ENCODE measurements around the gene FGG.

Gene FGG

DNA sequence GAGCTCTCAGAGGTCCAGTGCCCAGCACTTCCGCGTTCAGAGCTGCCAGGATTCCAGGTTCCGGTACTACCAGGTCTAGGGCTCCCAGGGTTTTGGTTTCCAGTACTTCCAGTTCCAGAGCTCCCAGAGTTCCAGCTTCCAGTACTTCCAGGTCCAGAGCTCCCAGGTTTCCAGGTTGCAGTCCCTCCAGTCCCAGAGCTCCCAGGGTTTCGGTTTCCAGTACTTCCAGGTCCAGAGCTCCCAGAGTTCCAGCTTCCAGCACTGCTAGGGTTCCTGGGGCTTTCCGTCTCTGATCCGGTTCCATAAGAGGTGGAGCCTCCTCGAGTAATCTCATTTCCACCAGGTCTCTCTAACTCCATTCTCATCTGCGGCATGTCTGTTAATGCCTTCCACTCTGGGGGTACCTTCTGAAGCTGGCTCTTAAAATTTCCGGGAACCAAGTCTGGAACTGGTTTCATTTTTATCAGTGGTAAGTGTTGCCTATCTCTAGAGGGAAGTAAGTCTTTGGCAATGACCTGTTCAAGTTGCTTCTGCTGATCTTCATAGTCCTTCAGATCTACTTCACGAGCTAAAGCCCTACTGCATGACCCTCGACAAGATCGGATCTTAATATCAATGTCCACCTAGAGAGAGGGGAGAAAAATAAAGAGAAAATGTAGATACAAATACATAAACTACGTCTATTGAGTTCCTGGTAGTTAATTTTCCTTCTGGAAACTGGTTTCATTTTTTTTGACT lies 26.0 kb downstream of the FGG start:
- DNase-seq (ENCODE audit: low spot score), result no peak

DNA sequence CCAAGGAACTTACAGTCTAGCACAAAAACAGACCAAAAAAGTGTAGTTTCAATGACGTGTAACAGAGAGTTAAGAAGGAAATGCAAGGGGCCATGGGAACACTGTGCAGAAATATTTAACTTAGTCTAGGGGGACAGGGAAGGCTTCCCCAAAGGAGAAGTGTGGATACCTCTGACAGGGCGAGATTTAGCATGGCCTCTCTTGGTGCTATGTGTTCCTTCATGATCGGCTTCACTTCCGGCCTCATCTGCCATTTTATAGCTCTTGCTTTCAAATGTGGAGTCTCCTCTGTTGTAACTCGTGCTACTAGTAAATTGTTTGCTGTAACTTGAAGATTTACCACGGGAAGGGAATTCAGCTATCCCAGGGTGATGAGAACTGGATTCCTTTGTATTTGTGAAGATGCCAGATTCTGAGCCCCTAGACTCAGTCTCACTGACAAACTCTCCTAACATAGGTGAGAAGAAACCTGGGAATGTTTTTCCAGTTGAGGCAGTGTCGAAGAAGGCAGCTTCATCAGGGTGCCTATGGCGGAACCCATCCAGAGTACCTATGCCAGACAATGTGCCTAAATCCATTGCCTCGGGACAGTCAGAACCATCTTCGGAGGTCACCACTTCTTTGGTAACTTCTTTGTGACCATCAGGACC lies 27.0 kb downstream of the FGG start:
- DNase-seq (ENCODE audit: low spot score), result no peak

DNA sequence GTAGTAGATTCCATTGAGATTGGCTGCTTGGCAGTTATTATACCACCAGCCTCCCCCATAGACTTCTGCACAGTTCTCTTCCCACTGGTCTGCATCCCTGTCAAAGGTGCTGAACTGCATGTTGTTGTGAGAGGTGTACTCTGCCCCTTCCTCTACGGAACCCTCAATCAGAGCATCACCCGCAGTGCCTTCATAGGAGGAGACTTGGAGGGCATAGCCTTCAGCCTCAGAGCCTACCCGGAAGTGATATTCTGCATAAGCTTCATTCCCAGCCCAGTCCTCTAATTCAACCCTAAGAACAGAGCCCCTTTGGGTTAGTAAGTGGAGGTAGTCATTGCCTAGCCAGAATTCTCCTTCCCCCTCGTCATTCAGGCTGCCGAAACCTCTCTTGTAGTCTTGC lies 28.2 kb downstream of the FGG start:
- DNase-seq (ENCODE audit: low spot score), result no peak

DNA sequence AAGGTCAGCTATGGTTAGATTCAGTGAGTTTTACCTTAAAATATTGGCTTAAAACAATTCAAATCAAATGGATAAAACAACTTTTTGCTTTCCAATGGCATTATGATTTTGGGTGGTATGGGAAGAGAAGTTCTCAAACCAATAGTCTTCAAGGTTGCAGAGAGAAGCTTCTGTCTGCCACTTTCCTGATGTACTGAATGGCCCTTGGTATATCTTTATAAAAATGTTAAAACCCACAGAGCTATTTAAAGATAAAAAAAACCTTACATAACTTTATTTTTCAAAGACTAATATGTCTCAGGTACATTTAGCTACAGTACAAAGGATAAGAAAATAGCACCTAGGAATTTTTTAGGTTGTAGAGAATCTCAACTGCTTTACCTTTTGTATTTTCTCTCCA lies 28.8 kb downstream of the FGG start:
- no peak for DNase-seq (ENCODE audit: low spot score)

DNA sequence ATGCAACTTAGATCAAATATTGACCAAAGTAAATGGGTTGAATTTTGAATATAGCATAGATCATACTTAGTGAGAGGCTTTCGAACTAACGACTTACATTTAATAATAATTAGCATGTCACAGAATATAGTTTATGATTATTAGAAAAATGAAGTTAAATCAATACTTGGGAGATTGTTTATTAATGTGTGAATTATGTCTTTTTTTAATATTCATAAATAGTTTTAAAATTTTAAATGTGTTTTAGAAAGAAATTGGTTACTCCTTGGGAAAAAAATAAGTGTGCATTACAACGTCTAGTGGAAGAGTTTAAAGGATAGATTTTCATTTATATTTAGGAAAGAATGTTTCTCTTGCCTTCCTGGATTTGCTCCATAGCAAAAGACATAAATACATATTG lies 29.2 kb downstream of the FGG start:
- no peak for DNase-seq (ENCODE audit: low spot score)

DNA sequence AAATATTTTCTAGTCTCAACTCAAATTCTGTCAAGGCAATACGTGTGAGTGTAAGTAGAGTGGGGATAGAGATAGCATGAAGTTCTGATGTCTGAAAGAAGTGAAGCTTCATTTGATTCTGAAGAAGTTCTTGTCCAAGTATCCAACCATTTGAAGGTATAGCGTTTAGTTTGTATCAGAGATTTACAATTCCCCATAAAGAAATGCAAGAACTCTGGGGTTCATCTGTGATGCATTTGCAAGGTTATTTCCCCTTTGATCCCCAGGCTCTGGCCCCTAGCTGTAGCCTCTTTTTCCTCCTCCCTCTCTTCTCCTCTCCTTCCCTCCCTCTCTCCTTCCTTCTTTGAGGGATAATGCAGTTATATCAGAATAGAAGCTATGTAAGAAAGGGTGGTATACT lies 29.7 kb downstream of the FGG start:
- DNase-seq (ENCODE audit: low spot score), result no peak

DNA sequence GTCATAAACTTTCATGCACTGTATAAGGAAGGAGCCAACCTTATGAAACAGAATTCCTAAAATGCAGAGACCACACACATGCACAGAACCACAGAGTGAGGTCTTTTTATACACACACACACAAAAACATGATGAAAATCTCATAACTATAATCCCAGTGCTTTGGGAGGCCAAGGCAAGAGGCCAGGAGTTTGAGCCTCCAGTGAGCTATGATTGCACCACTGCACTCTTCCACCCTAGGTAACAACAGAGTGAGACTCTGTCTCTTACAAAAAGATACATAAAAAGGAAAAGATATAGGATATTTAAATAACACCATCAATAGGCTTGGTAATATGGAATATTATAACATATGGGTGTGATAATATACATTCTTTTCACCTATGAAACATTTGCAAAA lies 32.5 kb downstream of the FGG start:
- DNase-seq (ENCODE audit: low spot score), result no peak

DNA sequence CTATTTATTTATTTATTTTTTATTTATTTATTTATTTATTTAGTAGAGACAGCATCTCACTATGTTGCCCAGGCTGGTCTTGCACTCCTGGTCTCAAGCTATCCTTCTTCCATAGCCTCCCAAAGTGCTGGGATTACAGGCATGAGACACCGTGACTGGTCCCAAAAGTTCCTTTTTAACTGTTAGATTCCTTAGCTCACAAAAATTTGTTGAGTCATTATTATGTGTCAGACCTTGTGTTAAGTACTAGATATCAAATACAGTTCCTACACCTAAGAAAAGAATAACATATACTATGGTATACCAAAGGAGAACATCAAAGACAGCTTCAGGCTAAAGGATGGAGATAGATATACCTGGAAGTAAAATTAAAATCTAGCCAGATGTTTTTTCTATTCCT lies 33.5 kb downstream of the FGG start:
- no peak for DNase-seq (ENCODE audit: low spot score)

DNA sequence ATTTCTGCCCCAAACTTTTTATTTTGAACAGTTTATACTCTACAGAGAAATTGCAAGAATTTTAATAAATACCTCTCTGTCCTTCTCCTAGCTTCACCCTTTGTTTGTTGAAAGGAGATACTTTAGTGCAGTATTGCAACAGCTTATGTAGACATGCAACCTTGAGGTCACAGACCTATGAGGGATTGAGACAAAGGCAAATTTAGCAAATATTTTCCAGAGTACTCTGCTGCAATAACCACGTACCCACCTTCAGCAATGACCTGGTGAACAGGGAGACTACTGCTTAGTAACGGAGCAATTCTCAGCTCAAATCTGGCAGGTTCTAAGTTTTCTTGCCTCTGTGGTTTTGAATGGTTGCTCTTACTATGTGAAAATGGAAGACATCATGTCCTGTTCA lies 35.1 kb downstream of the FGG start:
- DNase-seq (ENCODE audit: low spot score), result no peak

DNA sequence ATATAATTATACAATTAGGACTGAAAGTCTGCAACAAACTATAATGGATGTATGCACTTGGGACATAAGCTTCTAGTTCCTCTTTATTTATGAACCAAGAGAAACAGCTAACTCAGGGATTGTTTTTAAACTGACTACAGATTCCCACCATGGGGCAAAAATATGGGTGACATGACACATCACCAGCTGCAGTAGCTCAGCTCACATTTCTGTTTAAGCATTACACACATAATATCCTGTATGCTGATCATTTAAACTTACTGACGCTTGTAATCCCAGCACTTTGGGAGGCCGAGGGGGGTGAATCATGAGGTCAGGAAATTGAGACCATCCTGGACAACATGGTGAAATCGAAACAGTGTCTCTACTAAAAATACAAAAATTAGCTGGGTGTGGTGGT lies 38.1 kb downstream of the FGG start:
- DNase-seq (ENCODE audit: low spot score), result no peak

DNA sequence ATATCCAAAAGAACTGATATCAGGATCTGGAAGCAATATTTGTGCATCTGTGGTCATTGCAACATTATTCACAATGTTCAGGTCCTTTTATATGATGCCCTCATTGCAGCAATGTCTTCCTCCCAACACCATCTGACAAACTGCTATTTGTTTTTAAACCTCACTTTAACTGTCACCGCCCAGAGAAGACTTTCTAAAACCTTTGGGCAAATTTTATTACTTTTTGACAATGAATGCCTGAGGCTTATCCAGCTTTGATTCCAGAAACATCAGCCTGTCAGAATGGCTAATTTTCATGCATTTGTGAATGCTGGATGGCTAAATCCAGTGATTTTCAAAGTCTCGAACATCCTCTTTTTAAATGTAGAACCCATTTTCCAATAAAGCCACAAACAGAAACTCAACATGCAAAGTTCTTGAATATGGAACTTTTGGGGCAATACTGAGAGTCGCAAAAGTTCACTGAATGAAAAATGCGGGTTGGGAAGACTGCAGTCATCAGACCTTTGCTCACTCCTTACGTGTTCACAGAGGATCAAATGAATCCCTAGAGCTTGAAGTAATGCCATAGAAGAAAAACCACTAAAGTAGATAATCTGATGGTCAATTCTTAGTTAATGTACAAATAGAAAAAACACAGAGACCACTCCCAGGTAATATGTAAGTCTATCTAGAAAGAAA lies 39.1 kb downstream of the FGG start:
- no peak for DNase-seq (ENCODE audit: low spot score)

DNA sequence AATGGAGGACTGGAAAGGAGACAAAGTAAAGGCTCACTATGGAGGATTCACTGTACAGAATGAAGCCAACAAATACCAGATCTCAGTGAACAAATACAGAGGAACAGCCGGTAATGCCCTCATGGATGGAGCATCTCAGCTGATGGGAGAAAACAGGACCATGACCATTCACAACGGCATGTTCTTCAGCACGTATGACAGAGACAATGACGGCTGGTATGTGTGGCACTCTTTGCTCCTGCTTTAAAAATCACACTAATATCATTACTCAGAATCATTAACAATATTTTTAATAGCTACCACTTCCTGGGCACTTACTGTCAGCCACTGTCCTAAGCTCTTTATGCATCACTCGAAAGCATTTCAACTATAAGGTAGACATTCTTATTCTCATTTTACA lies 42.9 kb downstream of the FGG start:
- no peak for DNase-seq (ENCODE audit: low spot score)

DNA sequence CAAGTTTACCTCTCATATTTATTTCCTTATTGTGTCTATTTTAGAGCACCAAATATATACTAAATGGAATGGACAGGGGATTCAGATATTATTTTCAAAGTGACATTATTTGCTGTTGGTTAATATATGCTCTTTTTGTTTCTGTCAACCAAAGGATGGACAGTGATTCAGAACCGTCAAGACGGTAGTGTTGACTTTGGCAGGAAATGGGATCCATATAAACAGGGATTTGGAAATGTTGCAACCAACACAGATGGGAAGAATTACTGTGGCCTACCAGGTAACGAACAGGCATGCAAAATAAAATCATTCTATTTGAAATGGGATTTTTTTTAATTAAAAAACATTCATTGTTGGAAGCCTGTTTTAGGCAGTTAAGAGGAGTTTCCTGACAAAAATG lies 43.4 kb downstream of the FGG start:
- no peak for DNase-seq (ENCODE audit: low spot score)

DNA sequence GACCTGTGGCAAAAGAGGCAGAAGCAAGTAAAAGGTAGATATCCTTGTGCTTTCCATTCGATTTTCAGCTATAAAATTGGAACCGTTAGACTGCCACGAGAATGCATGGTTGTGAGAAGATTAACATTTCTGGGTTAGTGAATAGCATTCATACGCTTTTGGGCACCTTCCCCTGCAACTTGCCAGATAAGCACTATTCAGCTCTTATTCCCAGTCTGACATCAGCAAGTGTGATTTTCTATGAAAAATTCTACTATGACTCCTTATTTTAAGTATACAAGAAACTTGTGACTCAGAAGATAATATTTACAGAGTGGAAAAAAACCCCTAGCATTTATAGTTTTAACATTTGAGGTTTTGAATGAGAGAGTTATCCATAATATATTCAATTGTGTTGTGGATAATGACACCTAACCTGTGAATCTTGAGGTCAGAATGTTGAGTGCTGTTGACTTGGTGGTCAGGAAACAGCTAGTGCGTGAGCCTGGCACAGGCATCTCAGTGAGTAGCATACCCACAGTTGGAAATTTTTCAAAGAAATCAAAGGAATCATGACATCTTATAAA lies 45.7 kb downstream of the FGG start:
- DNase-seq (ENCODE audit: low spot score), result no peak

DNA sequence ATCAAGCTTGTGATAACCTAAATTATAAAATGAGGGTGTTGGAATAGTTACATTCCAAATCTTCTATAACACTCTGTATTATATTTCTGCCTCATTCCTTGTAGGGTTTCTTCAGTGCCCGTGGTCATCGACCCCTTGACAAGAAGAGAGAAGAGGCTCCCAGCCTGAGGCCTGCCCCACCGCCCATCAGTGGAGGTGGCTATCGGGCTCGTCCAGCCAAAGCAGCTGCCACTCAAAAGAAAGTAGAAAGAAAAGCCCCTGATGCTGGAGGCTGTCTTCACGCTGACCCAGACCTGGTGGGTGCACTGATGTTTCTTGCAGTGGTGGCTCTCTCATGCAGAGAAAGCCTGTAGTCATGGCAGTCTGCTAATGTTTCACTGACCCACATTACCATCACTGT lies 46.8 kb downstream of the FGG start:
- DNase-seq (ENCODE audit: low spot score), result no peak

DNA sequence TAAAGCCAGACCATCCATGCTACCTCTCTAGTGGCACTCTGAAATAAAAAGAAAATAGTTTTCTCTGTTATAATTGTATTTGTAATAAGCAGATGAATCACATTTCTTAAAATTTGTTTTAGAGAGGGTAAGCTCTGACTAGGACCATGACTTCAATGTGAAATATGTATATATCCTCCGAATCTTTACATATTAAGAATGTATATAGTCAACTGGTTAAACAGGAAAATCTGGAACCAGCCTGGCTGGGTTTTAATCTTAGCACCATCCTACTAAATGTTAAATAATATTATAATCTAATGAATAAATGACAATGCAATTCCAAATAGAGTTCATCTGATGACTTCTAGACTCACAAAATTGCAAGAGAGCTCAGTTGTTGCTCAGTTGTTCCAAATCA lies 48.1 kb downstream of the FGG start:
- DNase-seq (ENCODE audit: low spot score), result no peak

DNA sequence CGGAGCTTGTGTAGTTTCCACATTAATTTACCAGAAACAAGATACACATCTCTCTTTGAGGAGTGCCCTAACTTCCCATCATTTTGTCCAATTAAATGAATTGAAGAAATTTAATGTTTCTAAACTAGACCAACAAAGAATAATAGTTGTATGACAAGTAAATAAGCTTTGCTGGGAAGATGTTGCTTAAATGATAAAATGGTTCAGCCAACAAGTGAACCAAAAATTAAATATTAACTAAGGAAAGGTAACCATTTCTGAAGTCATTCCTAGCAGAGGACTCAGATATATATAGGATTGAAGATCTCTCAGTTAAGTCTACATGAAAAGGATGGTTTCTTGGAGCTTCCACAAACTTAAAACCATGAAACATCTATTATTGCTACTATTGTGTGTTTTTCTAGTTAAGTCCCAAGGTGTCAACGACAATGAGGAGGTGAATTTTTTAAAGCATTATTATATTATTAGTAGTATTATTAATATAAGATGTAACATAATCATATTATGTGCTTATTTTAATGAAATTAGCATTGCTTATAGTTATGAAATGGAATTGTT lies 49.7 kb downstream of the FGG start, which contains the start of gene FGB:
TSS of gene FGB (plus strand) at position 315 of the 558 bp plus-strand sequence. CDS start at position 323, 8 bp downstream.
- no peak for DNase-seq (ENCODE audit: low spot score)

DNA sequence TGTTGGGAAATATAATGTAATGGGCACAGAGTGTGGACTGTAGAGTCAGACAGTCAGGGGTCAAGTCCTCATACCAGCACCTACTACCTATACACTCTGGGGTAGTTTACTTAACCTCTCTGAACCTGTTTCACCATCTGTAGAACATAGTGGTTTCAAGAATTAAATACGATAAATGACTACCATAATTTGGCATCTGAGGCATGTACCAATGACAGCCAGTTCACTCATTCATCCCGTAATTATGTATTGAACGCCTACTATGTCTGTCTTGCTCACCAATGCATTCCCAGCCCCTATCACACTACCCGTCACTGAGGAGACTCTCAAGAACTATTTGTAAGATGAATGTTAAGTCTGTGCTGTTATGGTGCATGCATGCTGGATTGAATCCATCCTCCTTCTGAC lies 51.6 kb downstream of the FGG start:
- no peak for DNase-seq (ENCODE audit: low spot score)

DNA sequence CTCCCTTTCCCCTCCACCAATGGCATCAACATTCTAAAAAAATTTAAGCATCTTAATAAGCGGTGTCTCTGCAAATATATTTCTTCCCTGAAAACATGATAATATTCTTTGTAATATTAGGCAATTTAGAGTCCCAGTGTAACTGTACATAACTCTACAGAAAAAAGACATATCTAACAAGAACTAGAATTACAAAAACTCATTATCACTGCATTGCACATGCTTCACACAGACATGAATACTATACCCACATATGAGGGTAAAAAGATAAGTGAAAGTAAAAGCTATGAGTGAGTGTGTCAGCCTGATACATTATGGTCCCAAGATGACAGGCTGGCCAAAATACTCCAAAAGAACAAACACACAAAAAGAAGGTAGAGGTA lies 52.0 kb downstream of the FGG start:
- no peak for DNase-seq (ENCODE audit: low spot score)

DNA sequence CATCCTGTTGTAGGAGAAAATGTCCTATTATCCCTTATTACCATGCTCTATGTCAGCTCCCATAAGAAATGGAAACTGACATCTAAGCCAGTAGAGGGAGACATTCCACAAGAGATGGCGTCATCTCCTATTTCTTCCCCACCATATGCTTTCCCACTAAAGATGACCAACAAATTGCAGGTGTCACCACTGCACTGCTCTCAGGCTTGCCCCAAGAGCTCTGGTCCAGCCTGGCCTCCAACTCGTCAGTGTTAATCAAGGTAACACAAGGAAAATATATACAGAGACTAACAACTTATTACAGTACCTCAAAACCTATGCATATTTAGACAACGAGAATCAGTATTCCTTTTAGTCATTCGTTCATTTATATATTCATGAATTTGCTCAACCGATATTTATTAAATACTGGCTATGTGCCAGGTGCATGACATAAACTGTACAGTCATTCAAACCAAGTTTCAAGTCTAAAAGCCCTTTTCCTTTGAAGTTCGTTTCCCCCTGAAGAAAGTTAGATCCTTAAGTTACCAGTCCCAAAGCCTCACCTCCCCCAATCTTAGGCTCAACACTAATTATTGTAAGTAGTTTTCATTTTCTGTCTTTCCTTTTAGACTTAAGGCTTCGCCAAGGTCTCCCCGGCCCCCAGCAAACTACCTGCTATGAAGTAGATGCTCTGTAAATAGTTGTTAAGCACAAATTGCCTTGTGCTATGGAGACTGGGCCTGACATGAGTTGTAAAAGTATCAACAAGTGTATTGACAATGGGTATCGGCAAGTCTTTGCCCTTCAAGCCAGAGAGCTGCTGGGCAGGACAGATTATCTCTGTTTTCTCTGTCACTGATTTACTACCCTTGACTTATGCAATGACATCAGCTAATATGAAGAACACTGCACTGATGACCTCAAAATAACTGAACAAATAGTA lies 52.7 kb downstream of the FGG start:
- DNase-seq (ENCODE audit: low spot score), result peak; percentile 36

DNA sequence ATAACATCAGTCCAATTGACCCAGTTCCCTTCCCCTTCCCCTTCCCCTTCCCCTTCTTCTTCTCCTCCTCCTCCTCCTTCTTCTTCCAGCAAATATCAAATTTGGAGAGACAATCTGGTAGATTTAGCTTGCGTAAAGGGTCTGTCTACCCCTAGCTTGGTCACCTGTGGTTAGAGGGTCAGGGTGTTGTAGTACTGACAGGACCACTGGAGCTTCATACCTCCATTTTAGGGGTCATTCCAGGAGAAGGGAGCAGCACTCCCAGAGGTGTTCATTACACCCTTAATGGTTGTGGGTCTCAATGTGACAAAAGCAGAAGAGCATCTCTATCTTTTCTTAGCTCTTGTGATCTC lies 53.3 kb downstream of the FGG start:
- no peak for DNase-seq (ENCODE audit: low spot score)
